HT1080 (cell line): ENCODE results near the gene TIMM17A. TPM values are rescaled to one million over a fixed set of nuclear protein-coding genes. Genes with fewer than 3 reads are reported as not detected.
"Not testable (repeated sequence)": the region's sequence is repeated elsewhere in the genome, so short reads cannot be mapped to it uniquely, and the experiment has no call there.

ENCODE experiments used
- DNase-seq: peaks from one replicate; pipeline ENCODE4 v3.0.0-alpha.2; 2015; ENCODE audit warnings: low read depth
- small RNA-seq: library from RNA; depleted of rRNA; stranded (forward); fragments of <200 nt; gene quantifications from one replicate; pipeline ENCODE3, GENCODE V24; 2014
- total RNA-seq: library from RNA; depleted of rRNA; stranded (reverse); fragments of >200 nt; shearing (Covaris generic); gene quantifications from 2 replicates; pipeline ENCODE4 v1.2.3, GENCODE V29; 2014; rRNA removed

TIMM17A gene
- total RNA-seq, 1 experiment from 2014 or later: 99.3 TPM

- no peak for DNase-seq
Observed at GRCh38 chr1:202014060-202014459, 58.8 kb downstream of the TIMM17A start.

- DNase-seq: no peak
Observed at GRCh38 chr1:202014915-202015661, 59.8 kb downstream of the TIMM17A start.

GRCh38 chr1:202015662-202015937 is 60.3 kb downstream of the TIMM17A start:
- DNase-seq: no peak

- DNase-seq: no peak
Observed at GRCh38 chr1:202016022-202016810, 60.9 kb downstream of the TIMM17A start.

GRCh38 chr1:202016811-202017748 is 61.8 kb downstream of the TIMM17A start:
- DNase-seq: no peak

- DNase-seq: no peak
Observed at GRCh38 chr1:202017749-202018467, 62.6 kb downstream of the TIMM17A start.

GRCh38 chr1:202018468-202019234 is 63.3 kb downstream of the TIMM17A start:
- no peak for DNase-seq

- not testable (repeated sequence) for DNase-seq
Observed at GRCh38 chr1:202019235-202019558, 63.9 kb downstream of the TIMM17A start.

Small RNAs within 50 kb of the gene (small RNA-seq; reads per million reads assigned to genes)
- gene MIR6740 (not detected), gene RF00156 (not detected)

Other genes with a start within 250 kb of the TIMM17A start
- 30.1 and 38.9 TPM in 2 replicates for gene IPO9, start 126.3 kb upstream of the TIMM17A start, total RNA-seq
- 7.0 and 10.9 TPM in 2 replicates for gene SHISA4, start 66.6 kb upstream of the TIMM17A start, total RNA-seq
- gene LMOD1, start 9.0 kb upstream of the TIMM17A start, total RNA-seq: not detected in 2 replicates
- gene RNPEP, start 27.1 kb downstream of the TIMM17A start, total RNA-seq: 56.7 and 70.8 TPM in 2 replicates
- gene ELF3, start 55.1 kb downstream of the TIMM17A start, total RNA-seq: not detected in 2 replicates
- not detected in 2 replicates for gene GPR37L1, start 167.4 kb downstream of the TIMM17A start, total RNA-seq
- gene ARL8A, start 189.2 kb downstream of the TIMM17A start, total RNA-seq: 10.9 and 12.9 TPM in 2 replicates
- not detected in 2 replicates for gene PTPN7, start 205.1 kb downstream of the TIMM17A start, total RNA-seq
- 0.10 TPM in 1 of 2 replicates, not detected in the other for gene LGR6, start 238.3 kb downstream of the TIMM17A start, total RNA-seq